Astrocyte (in vitro differentiated cells and primary cell): ENCODE measurements around the gene CPSF2.

ENCODE experiments used
- CTCF ChIP-seq: IDR thresholded peaks from 2 replicates; pipeline ENCODE4 v1.5.1; 2011; ENCODE audit warnings: low read depth, mild to moderate bottlenecking, inconsistent platforms, low read length, moderate library complexity; ENCODE audit not compliant: insufficient read depth
- EZH2 ChIP-seq: IDR thresholded peaks from 2 replicates; pipeline ENCODE4 v1.6.1; 2012; ENCODE audit warnings: mild to moderate bottlenecking, low read length, inconsistent platforms; ENCODE audit not compliant: insufficient read depth

- no peak for TF ChIP-seq CTCF
- TF ChIP-seq EZH2, result no peak
Measured at GRCh38 chr14:92176476-92176875, 54.7 kb downstream of the CPSF2 start.
